GM21717 (cell line): ENCODE measurements around the gene CAPN15.
"Not testable (repeated sequence)": the region's sequence is repeated elsewhere in the genome, so short reads cannot be mapped to it uniquely, and the experiment has no call there.

ENCODE experiments used
- ATAC-seq: cut with Tn5 transposase; IDR thresholded peaks from one replicate; pipeline ENCODE4 v1.9.1; 2021; ENCODE audit warnings: mild to moderate bottlenecking, moderate library complexity; ENCODE audit not compliant: unreplicated experiment

CAPN15 gene

DNA sequence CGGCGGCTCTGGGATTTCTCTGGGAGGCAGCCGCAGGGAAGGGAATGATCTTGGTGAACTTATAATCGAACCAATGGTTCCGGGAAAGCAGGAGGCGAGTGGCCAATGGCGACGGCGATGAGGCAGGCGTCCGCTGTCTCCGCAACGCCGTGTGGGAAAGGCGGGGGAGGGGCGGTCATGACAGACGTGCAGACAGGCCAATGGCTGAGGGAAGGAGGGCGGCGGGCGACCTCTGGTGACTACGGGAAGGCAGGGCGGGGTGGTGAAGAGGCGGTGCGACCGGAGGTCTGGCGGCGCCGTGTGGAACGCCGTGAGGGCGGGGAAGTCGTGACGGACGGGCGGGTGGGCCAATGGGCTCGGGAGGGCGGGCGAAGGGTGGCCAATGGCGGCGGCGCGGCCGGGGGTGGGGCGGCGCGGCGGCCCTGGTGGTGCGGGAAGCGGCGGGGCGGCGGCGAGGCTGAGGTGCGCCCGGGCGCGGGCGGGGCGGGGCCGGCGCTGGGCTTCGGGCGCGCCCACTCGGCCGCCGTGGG, 62.2 kb downstream of the CAPN15 start, which contains the start of gene RAB40C:
Gene RAB40C, plus strand, starts transcription at position 409 of the 530 bp plus-strand sequence. CDS start 226 bp downstream, outside the sequence.
- peak; percentile 67 for ATAC-seq

GRCh38 chr16:590188-590814, 62.8 kb downstream of the CAPN15 start:
- ATAC-seq: no peak

GRCh38 chr16:590815-591200, 63.3 kb downstream of the CAPN15 start:
- no peak for ATAC-seq

DNA sequence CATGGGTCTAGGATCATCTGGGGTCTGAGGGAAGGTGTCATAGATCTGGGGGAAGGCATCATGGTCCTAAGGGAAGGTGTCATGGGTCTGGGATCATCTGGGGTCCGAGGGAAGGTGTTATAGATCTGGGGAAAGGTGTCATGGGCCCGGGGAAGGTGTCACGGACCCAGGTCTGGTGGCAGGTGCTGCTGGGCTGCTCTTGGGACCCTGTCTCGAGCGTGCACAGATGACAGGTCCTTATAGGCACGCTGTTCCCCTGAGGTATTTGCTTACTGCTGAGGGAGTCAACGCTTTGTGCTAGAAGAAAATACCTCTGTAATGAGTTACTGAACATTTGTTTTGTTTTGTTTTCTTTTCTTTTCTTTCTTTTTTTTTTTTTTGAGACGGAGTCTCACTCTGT, 63.7 kb downstream of the CAPN15 start:
- ATAC-seq: no peak

GRCh38 chr16:591892-592517, 64.5 kb downstream of the CAPN15 start:
- no peak for ATAC-seq

DNA sequence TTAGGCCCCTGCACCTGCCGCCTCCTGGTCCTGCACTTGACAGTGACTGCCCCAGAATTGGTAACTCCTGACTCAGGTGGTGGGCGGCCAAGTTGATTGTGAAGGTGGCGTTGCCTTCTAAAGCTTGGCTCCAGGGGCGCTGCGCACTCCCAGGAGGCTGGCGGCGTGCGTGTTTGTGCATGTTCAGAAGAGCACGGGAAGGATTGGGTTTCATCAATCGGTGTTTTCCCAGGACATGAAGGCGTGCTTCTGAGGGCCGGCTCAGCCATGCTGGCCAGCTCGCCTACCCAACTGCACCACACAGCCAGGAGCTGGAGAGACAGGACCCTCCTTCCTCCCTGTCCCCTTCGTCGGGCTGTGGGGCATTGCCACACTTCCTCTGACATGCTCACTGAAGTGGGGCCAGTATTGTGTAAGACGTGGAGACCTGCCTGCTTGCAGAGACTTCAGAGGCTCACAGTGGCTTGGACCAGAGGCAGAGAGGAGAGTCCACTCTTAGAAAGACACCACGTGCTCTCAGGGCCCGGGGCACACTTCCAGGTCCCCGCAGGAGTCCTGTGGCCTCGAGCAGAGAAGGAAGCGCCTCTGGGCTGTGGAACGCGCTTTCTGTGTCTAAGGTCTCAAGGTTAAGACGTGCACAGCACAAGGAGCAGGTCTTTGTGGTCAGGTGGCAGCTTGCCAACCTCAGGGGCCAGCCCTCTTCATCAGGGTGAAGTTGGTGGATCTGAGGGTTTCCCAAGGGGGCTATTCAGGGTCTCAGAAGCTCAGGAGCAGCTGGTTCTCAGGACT, 65.2 kb downstream of the CAPN15 start:
- ATAC-seq: no peak

GRCh38 chr16:593406-593805, 65.9 kb downstream of the CAPN15 start:
- ATAC-seq: no peak

- ATAC-seq: no peak
These were observed 66.3 kb downstream of the CAPN15 start for GRCh38 chr16:593807-594206.

DNA sequence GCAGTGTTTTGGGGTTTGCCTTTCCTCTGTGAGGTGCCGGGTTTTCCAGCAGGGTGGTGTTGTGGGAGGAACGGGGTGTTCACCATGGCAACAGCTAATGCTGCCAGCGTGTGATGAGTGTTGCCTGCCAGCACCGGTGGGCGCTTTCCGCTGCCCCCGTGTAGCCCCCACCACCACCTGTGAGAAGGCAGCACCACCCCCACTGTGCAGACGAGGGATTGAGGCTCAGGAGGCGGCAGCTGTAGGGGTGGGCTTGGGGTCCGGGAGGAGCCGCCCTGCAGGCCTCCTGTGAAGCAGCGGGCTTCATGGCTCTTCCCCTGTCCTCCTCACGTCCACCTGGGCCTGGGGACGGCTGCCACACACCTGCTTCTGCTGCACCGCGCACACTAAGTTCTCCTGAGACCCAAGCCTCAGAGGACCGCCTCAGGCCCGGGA, 67.6 kb downstream of the CAPN15 start:
- no peak for ATAC-seq

DNA sequence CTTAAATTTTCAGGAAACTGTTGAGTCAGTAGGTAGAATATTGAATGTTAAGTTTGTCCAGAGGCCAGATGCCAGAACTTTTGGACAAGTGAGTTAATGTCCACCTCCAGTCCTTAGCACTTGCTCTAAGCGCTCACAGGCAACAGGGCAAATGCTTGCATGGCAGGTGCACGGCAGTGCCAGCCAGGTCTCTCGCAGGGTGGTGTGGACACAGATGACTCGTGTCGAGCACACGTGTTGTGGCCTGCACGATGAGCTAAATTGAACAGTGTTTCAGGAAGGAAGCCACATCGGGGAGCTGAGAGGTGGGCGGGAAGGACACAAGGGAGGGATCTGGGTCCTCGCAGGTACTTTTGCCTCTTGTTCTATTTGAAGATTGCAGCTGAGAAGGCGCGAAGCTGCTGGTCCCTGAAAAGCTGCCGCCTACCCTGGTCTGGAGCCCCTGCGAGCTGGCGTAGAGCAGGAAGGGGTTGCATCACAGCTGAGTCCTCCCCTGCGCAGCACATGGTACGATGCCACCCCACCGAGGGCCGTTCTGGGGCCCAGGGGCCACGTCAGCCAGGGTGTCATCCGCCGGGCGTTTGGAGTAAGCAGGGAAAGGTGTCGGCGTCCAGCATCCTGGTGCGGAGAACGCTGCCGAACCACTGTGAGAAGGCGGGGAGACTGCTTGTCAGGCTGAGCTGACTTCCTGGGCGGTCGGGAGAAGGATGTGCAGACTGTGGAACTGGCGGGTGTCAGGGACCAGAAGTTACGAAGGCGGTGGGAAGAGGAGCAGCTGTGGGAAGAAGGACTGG, 68.6 kb downstream of the CAPN15 start:
- no peak for ATAC-seq

GRCh38 chr16:596736-597060, 69.2 kb downstream of the CAPN15 start:
- no peak for ATAC-seq

GRCh38 chr16:597655-598054, 70.1 kb downstream of the CAPN15 start:
- ATAC-seq: not testable (repeated sequence)

DNA sequence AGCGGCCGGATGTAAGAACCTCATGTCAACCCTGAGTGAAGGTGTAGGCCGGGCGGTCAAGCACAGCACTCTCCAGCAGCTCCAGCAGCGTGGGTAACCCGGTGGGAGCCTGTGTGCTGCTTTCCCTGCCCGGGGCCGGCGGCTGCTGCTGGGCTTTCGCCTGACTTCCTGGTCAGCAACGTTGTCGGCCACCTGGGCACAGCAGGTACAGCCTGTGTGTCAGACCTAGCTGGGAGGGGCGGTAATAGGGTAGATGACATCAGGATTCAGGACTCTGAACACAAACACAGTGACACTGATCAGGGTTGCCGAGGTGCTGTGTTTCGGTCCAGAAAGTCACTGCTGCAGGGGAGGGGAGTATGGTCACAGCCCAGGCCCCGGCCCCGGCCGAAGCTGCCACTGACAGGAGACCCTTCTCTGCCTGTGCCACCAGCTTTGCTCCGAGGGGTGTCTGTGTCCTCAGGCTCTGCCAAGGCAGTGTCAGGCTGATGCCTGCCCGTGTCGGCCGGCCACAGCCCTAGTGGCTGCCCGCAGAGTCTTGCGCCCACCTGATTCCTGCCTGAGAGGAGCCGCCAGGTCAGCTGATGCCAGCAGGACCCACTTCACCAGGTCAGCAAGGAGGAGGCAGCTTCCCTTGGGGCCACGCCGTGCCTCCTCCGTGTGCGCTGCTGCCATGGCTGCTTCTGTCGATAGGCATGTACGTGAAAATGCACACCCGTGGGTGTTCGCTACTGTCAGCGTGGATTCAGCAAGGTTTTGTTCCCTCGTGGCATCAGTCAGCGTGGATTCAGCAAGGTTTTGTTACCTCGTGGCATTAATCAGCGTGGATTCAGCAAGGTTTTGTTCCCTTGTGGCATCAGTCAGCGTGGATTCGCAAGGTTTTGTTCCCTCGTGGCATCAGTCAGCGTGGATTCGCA, 71.6 kb downstream of the CAPN15 start:
- no peak for ATAC-seq

GRCh38 chr16:600781-601180, 73.3 kb downstream of the CAPN15 start:
- no peak for ATAC-seq

GRCh38 chr16:603933-604332, 76.4 kb downstream of the CAPN15 start:
- ATAC-seq: no peak
